GM10266 (cell line): ENCODE measurements around the gene AP2B1.
"Not testable (repeated sequence)": the region's sequence is repeated elsewhere in the genome, so short reads cannot be mapped to it uniquely, and the experiment has no call there.

ENCODE experiments used
- DNase-seq: peaks from one replicate; pipeline ENCODE4 v3.0.0; 2012; ENCODE audit errors: extremely low spot score
- TF ChIP-seq, protein P1 (sequence below): IDR thresholded peaks from 2 replicates; pipeline ENCODE4 v1.5.1; 2012; ENCODE audit warnings: mild to moderate bottlenecking, low read depth; ENCODE audit not compliant: control insufficient read depth, insufficient read depth; ENCODE audit errors: missing control alignments

AP2B1 gene

DNA sequence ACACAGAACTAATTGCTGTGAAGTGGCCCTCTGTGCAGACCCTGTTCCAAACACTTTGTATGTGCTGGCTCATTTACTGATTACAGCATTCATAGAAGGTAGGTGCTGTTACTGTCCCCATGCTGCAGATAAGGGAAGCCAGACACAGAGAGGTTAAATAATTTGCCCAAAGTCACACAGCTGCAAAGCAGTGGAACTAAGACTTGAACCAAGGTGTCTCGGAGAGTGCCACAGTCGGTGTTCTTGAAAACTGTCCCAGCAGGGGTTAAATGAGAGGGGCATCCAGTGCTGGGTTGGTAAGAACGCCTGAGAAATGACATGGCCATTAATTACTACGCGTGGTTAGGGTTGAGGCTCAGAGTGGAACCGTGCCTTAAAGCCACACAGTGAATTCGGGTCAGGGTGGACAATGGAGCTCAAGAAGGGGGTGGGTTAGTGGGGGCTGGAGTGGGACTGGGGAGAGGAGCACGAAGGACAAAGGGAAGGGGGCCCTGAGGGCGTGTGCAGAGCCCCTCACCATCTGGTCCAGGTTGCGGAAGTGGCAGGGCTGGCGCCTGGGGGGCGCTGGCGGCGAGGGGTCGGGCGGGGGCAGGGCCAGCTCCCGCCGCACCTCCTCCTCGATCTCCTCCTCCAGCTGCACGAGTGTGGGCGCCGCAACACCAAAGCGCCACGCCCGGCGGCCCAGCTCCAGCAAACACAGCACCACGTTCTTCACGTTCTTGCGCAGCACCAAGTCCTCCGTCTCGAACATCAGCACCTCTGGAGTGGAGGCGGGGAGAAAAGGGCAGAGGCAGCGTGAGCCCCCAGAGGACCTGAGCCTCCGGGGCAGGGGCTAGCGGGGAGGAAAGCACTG is 162.7 kb downstream of the AP2B1 start:
- DNase-seq = no peak

DNA sequence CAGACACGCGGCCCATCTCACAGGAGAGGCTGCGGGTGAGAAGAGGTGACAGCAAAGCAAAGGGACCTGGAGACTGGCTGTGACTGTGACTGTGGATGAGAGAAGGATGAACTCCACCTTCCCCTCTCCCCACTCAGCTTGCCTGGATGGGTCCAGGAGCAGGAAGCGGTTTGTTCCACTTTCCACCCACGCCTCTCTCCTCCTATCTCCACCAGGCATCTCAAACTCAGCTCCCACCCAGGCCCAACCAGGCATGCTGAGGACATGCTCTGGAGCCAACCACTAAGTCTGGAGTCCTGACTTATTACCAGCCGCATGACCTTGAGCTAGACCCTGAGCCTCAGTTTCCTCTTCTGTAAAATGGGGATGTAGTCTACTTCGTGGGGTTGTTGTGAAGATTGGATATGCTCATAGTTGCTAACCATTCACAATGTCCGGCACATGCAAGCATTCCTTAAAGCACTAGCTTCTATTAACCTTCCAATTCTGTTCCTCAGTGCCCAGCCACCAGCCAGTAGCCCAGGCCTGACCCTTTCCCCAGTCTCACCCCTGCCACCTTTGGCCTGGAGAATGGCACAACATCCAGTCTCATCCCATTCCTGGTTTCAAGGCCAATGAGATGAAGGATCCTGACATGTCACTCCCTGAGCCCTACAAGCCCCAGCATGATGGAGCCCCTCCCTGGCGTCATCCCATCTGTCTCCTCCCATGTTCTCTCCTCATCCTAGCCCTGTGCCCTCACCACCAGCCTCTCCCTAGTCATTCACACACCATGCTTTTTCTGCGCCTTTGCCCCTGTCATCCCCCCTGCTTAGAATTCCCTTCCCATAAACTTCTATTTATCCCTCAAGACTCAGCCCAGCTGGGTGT is 163.6 kb downstream of the AP2B1 start:
- no peak for DNase-seq
- TF ChIP-seq, protein P1, sequence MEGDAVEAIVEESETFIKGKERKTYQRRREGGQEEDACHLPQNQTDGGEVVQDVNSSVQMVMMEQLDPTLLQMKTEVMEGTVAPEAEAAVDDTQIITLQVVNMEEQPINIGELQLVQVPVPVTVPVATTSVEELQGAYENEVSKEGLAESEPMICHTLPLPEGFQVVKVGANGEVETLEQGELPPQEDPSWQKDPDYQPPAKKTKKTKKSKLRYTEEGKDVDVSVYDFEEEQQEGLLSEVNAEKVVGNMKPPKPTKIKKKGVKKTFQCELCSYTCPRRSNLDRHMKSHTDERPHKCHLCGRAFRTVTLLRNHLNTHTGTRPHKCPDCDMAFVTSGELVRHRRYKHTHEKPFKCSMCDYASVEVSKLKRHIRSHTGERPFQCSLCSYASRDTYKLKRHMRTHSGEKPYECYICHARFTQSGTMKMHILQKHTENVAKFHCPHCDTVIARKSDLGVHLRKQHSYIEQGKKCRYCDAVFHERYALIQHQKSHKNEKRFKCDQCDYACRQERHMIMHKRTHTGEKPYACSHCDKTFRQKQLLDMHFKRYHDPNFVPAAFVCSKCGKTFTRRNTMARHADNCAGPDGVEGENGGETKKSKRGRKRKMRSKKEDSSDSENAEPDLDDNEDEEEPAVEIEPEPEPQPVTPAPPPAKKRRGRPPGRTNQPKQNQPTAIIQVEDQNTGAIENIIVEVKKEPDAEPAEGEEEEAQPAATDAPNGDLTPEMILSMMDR = no peak

More for the DNA sequence above, 162.7 kb downstream of the AP2B1 start:
- TF ChIP-seq, protein P1 = no peak

DNA sequence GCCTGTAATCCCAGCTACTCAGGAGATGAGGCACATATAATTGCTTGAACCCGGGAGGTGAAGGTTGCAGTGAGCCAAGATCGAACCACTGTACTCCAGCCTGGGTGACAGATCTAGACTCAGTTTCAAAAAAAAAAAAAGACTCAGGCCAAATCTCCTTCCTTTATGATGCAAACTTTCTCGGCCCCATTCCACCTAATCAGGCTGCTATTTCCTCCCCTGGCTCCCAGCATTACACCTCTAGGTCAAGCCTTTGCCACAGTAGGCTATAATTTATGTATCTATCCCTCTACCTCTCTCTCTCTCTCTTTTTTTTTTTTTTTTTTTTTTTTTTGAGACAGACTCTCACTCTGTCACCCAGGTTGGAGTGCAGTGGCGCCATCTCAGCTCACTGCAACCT is 164.4 kb downstream of the AP2B1 start:
- DNase-seq = not testable (repeated sequence)

DNA sequence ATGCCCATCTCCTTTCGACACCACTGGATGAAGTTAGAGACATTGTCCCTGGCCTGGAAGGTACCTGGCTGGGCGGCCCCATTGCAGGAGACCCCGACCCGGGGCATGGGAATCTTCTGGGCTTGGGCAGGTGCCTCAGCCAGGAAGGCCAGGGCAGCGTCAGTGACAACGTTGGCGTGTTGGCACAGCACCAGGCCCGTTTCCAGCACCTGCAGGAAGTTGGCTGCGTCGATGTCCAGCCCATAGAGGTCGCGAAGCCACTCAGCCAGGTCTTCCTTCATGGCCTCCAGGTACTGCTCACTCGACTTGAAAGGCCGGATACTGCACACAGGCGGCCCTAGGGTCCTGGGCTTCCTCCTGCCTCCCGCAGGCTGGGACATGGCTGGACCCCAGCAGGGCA is 165.3 kb downstream of the AP2B1 start:
- DNase-seq = no peak
- TF ChIP-seq, protein P1 = no peak

DNA sequence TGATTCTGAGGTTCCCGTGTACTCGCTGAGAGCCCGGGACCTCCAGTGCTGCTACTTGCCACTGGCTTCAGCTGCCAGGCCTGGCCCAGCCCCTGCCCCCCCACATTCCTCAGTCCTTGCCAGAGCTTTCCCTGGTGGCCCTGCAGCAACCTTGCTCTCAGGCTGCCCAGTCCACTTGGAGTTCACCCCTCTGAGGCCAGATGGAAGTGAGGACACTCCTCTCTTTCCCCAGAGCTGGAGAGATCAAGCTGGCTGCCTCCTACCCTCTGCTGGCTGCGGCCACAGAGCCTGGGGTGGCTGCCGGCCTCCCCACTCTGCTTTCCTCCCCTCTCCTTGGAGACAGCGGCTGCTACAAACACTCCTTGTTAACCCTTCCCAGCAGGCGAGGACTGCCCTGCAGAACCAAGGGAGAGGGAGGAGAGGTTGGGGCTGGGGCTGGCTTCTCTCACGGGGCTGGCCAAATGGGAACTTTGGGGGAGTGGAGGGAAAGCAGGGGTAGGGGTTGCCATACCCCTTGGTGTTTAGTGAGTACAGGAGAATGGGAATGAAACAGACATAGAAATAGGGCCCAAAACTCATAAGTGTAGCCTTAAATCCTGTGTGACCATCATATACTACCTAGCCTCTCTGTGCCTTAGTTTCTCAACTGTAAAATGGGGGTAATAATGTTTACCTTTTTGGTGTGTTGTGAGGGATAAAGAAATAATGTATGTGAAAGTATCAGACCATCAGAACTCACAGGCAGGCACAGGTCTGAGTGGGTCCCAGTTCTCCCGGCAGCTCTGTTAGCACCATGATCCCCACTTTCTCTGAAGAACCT is 166.0 kb downstream of the AP2B1 start, which contains the start of gene GAS2L2:
Gene GAS2L2 (minus strand): TSS at position 295 of the 820 bp plus-strand sequence. CDS start 389 bp downstream, outside the sequence.
- no peak for DNase-seq

DNA sequence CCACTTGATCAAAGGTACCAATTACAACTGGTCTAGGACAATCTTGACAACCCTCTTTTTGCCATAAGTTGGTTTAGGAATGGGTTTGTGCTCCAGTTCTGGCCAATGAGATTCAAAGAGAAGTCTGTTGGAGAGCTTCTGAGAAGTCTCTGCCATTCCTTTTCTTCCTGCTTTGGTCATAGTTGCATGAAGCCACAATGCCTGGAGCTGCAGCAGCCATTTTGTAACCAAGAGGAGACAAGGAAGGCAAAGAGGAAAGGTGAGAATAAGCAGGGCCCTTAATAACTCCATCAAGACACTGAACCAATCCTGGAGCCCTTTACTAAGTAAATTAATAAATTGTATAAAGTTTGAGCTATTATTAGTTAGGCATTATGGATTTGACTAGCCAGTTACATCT is 170.1 kb downstream of the AP2B1 start:
- no peak for DNase-seq

More for the DNA sequence above, 166.0 kb downstream of the AP2B1 start, which contains the start of gene GAS2L2:
- TF ChIP-seq, protein P1 = no peak

More for the DNA sequence above, 170.1 kb downstream of the AP2B1 start:
- TF ChIP-seq, protein P1 = no peak
